ENCODE measurements around the gene KCND2. TPM values are rescaled to one million over a fixed set of nuclear protein-coding genes. Genes with fewer than 3 reads are reported as not detected.

Gene KCND2
- total RNA-seq, 1 donor from 2014 or later = not detected

DNA sequence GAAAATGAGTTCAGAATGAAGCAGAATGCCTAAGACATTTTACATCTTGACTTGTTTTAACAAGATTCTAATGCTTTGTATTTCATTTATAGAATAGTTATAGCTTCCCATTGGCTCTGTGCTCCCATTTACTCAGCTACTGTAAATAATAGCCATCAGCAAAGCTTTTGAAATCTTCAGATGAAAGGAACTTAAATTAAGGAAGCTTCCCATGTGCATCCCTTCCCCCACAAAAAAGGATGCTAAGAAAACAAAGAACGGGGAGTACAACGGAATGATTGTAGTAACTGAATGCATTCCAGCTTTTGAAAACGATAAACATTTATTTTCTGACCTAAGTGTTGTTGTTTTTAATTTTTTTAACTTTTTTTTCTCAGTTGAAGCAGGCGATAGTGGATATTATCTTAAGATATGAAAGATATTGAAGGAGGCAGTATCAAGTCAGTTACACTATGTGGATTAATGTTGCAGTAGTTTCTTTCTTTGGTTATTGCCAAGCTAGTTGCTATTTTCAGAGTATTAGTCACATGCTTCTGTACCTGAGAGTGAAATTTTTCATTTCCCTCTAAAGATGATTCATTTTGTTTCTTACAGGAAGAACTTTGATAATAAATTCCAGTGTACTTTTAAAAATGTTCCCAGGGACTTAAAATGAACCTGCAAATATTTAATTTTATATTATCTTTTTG is 129.2 kb downstream of the KCND2 start:
- intact Hi-C loops (cut with micrococcal nuclease) = no loop called here
- Mint-ChIP-seq H3K36me3 (ENCODE audit: low read depth) (no peaks in the 10 kb centered on the region), H3K4me3 (no peak overlapping the region), H3K27ac (no peak overlapping the region), H3K4me1 (ENCODE audit: low read depth) (no peaks in the 10 kb centered on the region), H3K9me3 (no peaks in the 10 kb centered on the region), H3K27me3 (ENCODE audit: insufficient read depth) (no peaks in the 10 kb centered on the region)
- no peak for DNase-seq (ENCODE audit: low spot score)

DNA sequence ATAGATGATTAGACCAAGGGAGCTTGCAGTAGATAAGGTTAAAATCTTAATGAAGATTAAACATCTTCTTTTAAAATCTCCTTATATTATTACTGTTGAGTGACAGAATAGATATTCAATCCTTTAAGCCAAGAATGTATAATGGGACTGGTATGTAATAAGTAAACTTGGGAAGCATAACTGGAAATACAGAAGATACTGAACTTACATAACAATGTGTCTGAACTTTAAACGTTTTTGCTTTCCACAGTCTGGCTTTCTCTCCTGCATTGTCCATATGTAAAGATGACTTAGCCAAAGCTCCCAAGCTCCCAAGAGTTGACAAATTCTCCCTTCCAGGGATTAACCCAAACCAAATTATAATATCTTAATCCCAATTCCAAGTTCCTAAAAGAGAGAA is 129.8 kb downstream of the KCND2 start:
- intact Hi-C loops (cut with micrococcal nuclease) = no loop called here
- no peak overlapping the region for H3K4me3 Mint-ChIP-seq
- no peak for DNase-seq (ENCODE audit: low spot score)
- H3K36me3 Mint-ChIP-seq (ENCODE audit: low read depth) = no peaks in the 10 kb centered on the region
- no peak overlapping the region for H3K27ac Mint-ChIP-seq
- no peaks in the 10 kb centered on the region for H3K4me1 Mint-ChIP-seq (ENCODE audit: low read depth)
- no peaks in the 10 kb centered on the region for H3K27me3 Mint-ChIP-seq (ENCODE audit: insufficient read depth)
- no peaks in the 10 kb centered on the region for H3K9me3 Mint-ChIP-seq

DNA sequence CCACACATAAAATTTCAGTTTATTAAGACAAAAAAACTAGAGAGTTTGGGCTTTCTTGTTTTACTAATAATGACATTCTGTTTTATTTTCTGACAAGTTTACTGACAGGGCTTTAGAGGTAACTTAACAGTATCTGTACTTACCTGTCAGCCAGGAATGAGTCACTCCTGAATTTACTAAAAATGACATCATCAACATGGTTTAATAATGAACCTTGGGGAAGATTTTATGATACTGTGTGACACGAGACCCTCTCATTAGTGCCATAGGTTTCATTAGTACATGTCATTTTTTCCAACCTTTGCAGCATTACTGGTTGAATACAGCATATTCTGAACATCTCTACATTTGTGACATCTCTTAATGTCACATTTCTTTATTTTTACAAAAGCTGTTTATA is 131.1 kb downstream of the KCND2 start:
- DNase-seq (ENCODE audit: low spot score) = no peak
- Mint-ChIP-seq H3K36me3 (ENCODE audit: low read depth) (no peaks in the 10 kb centered on the region), H3K4me1 (ENCODE audit: low read depth) (no peaks in the 10 kb centered on the region), H3K27ac (no peak overlapping the region), H3K27me3 (ENCODE audit: insufficient read depth) (no peaks in the 10 kb centered on the region), H3K4me3 (no peak overlapping the region), H3K9me3 (no peaks in the 10 kb centered on the region)
- intact Hi-C loops (cut with micrococcal nuclease) = no loop called here

DNA sequence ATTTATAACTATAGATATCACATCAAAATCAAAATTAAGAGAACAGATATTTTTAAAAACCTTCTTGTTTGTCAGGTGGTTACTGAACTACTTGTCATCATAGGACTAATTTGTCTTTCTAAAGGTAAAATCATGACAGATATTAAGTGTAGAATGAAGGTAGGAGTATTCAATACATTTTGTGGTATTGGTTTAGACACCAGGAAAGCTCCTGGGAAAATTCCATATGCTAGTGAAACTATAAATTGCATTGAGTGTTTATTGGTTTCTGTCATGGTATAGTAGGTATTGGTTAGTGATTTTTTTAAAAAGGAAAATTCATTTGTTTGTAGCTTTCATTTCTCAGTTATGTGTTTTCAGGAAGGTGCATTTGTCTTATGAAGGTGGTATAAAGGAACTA is 132.7 kb downstream of the KCND2 start:
- Mint-ChIP-seq H3K27me3 (ENCODE audit: insufficient read depth) (no peaks in the 10 kb centered on the region), H3K4me3 (no peak overlapping the region), H3K4me1 (ENCODE audit: low read depth) (no peaks in the 10 kb centered on the region), H3K9me3 (no peaks in the 10 kb centered on the region), H3K27ac (no peak overlapping the region), H3K36me3 (ENCODE audit: low read depth) (no peaks in the 10 kb centered on the region)
- intact Hi-C loops (cut with micrococcal nuclease) = no loop called here
- no peak for DNase-seq (ENCODE audit: low spot score)

DNA sequence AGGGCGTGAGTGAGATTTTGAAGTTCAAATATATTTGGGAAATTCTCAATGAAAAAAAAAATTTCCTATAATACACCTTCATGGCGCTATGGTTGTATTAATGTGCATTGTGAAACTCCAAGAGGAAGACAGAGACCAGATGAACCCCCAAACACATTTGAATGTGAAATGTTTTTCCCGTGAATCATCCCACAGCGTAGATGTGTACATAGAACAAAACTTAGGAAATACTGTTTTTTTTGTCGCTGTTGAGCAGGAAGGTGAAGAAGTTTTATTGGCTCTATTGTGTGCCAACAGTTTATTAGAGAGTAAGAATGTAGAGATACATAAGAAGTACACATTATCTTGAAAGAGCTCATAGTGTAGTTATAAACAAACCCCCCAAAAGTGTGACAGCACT is 134.0 kb downstream of the KCND2 start:
- Mint-ChIP-seq H3K4me3 (no peak overlapping the region), H3K27me3 (ENCODE audit: insufficient read depth) (no peaks in the 10 kb centered on the region), H3K4me1 (ENCODE audit: low read depth) (no peaks in the 10 kb centered on the region), H3K9me3 (no peaks in the 10 kb centered on the region), H3K36me3 (ENCODE audit: low read depth) (no peaks in the 10 kb centered on the region), H3K27ac (no peak overlapping the region)
- DNase-seq (ENCODE audit: low spot score) = no peak
- intact Hi-C loops (cut with micrococcal nuclease) = no loop called here

DNA sequence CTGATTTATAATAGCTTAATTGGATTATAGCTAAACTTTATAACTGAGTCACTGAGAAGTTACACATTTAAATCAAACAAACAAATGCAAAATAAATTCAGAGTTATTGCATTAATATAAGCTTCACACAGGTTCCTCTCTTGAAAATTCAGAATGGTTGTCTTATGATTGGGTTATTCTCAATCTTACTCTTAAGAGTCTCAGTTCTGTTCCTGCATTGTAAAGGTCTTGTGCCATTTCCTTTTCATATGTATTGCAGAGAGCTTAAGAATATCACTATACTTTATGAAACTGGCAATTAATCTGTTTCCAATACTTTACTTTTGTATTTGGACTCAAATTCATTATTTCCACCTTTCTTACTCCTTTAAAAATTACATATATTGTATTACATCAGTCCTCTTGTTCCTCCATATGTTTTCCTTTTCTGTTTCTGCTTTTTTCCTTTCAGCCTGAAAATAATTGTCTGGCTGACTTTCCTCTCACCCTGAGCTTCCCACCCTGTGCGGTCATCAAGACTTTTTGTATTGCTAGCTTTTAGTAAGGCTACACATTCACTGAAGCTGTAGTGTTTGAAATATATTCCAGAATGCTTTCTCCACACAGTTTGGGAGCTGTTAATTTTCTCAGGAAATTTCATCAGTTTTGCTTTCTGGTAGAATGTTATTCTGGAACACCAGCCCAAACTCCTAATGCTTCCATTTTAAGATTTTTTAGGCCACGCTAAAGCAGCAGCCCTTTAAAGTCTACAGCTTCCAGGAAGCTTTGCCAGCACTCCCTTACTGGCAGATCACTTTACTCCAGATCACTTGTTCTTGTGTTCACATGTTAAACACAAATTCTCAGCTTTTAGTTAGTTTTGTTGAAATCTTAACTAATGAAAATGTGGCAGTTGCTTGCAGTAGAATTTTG is 139.4 kb downstream of the KCND2 start:
- intact Hi-C loops (cut with micrococcal nuclease) = no loop called here
- no peak for DNase-seq (ENCODE audit: low spot score)
- Mint-ChIP-seq H3K4me1 (ENCODE audit: low read depth) (no peaks in the 10 kb centered on the region), H3K4me3 (no peak overlapping the region), H3K27ac (no peak overlapping the region), H3K9me3 (no peaks in the 10 kb centered on the region), H3K36me3 (ENCODE audit: low read depth) (no peaks in the 10 kb centered on the region), H3K27me3 (ENCODE audit: insufficient read depth) (no peaks in the 10 kb centered on the region)

DNA sequence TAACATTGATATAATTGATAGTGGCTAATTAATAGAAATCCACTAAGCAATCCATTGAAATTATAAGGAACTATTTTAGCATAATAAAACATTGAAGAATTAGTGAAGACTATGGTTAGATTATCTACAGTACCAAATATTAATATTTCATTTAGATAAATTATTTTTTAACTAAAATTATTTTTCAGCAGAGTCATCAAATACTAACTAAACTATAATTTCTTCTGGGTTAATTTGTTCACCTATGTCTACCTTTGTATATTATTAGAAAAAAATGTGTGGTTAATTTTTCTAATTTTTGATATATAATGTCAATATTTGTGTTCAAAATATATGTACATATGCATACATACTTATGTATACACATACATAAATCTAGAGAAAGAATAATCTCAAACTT is 140.2 kb downstream of the KCND2 start:
- DNase-seq (ENCODE audit: low spot score) = no peak
- H3K4me3 Mint-ChIP-seq = no peak overlapping the region
- no peaks in the 10 kb centered on the region for H3K27me3 Mint-ChIP-seq (ENCODE audit: insufficient read depth)
- no peaks in the 10 kb centered on the region for H3K9me3 Mint-ChIP-seq
- intact Hi-C loops (cut with micrococcal nuclease) = no loop called here
- H3K36me3 Mint-ChIP-seq (ENCODE audit: low read depth) = no peaks in the 10 kb centered on the region
- no peak overlapping the region for H3K27ac Mint-ChIP-seq
- H3K4me1 Mint-ChIP-seq (ENCODE audit: low read depth) = no peaks in the 10 kb centered on the region

DNA sequence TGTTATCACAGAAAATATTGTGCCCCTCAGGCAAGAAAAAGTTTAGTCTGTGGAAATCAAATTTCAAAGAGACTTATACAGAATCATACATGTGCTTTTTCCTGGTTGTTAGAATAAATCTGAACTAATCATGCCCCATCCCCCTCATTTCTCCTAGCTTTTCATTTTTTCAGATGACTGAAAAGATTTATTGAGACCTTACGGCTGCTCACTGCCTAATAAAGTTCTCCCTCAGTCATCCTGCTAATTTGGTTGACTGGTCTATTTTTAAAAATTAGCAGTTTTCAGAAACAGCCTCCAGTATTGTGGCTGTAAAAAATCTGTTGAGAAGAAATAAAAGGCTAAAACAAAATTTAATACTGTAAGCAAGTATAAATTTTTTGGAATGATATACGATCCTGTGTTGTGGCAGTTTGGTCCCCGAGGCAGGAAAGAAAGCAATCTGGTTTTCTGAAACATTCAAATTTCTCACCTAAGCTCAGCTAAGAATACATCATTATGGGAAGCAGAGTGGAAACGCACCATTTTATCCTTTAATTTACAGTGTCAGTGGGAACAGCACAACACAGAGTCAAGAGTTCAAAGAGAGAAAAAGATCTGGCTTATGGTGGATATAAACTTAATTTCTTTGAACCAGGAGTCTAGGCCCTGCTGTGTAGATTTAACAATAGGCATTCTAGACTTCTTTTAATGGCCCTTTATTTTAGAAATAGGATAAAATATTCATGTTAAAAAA is 144.4 kb downstream of the KCND2 start:
- DNase-seq (ENCODE audit: low spot score) = no peak
- no peaks in the 10 kb centered on the region for H3K27me3 Mint-ChIP-seq (ENCODE audit: insufficient read depth)
- intact Hi-C loops (cut with micrococcal nuclease) = no loop called here
- no peak overlapping the region for H3K27ac Mint-ChIP-seq
- no peak overlapping the region for H3K4me3 Mint-ChIP-seq
- no peaks in the 10 kb centered on the region for H3K36me3 Mint-ChIP-seq (ENCODE audit: low read depth)
- no peaks in the 10 kb centered on the region for H3K4me1 Mint-ChIP-seq (ENCODE audit: low read depth)
- H3K9me3 Mint-ChIP-seq = no peaks in the 10 kb centered on the region

DNA sequence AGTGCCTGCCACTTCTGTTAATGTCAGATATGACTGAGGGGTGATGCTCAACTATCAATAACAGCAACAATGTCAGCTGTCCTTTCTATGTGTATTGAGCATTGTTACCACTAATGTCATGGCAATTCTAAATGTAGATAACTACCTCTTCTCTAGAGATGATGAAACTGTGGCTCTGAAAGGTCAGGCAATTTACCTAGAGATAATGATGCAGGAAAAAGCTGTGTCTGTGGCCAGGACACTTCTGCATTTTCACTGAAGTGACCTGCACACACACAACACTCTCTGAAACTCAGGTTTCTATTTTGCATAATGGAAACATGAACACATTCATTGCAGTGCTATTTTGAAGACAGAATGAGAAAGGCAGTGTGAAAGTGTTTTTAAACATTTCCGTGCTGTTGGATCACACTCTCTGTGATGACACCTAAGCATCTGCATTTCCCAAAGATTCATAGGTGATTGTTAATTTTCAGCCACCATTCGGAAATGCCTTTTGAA is 148.2 kb downstream of the KCND2 start:
- Mint-ChIP-seq H3K27me3 (ENCODE audit: insufficient read depth) (no peaks in the 10 kb centered on the region), H3K9me3 (no peaks in the 10 kb centered on the region), H3K36me3 (ENCODE audit: low read depth) (no peaks in the 10 kb centered on the region), H3K27ac (no peak overlapping the region), H3K4me1 (ENCODE audit: low read depth) (no peaks in the 10 kb centered on the region), H3K4me3 (no peak overlapping the region)
- no peak for DNase-seq (ENCODE audit: low spot score)
- intact Hi-C loops (cut with micrococcal nuclease) = no loop called here

DNA sequence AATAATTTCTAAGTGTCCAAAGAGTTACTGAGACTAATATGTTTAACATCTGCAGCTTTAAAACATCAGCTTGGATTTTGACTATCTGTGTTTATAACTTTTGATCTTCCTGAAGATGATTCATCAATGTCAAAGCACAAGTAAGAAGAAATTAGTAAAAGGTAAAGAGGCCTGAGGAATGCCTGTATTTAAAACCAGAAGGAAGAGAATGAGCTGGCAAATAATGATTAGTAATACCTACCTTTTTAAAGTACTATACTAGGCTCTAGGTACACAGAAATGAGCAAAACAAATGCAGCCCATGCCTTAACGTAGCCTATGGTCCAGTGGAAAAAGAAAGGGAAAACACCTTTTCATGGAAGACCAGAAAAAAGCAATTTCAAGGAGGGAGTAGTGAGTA is 158.0 kb downstream of the KCND2 start:
- intact Hi-C loops (cut with micrococcal nuclease) = no loop called here
- DNase-seq (ENCODE audit: low spot score) = no peak
- H3K4me1 Mint-ChIP-seq (ENCODE audit: low read depth) = no peaks in the 10 kb centered on the region
- no peaks in the 10 kb centered on the region for H3K36me3 Mint-ChIP-seq (ENCODE audit: low read depth)
- H3K27me3 Mint-ChIP-seq (ENCODE audit: insufficient read depth) = no peaks in the 10 kb centered on the region
- H3K27ac Mint-ChIP-seq = no peak overlapping the region
- H3K9me3 Mint-ChIP-seq = peaks cover 3% of the 10 kb centered on the region
- no peak overlapping the region for H3K4me3 Mint-ChIP-seq

DNA sequence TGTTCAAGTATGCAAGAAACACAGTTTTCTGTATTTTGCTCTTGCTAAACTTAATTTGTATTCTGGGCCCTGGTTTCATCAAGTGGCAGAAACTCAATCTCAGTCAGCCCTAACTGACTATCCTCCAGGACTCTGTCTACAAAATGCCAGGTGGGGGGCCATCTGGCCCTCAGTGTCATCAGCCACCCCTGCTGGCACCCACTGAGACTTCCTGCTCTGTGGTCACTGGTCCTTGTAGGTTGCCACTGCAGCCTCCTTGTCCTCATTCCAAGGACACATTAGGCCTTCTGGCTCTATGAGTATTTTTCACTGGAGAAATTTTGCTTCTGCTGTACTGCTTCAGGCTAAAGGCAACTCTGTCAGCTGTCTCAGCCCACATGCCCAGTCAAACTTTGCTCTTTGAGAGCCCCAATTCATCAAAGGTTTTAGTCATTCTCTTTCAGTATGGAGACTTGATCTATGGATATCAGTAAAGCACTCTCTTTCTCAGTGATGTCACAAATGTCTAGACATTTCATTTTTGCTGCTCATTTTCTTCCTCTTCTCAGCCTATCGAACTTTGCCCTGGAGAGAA is 163.6 kb downstream of the KCND2 start:
- H3K9me3 Mint-ChIP-seq = no peaks in the 10 kb centered on the region
- no peak overlapping the region for H3K4me3 Mint-ChIP-seq
- H3K4me1 Mint-ChIP-seq (ENCODE audit: low read depth) = no peaks in the 10 kb centered on the region
- intact Hi-C loops (cut with micrococcal nuclease) = no loop called here
- no peak overlapping the region for H3K27ac Mint-ChIP-seq
- H3K27me3 Mint-ChIP-seq (ENCODE audit: insufficient read depth) = no peaks in the 10 kb centered on the region
- no peaks in the 10 kb centered on the region for H3K36me3 Mint-ChIP-seq (ENCODE audit: low read depth)
- DNase-seq (ENCODE audit: low spot score) = no peak

DNA sequence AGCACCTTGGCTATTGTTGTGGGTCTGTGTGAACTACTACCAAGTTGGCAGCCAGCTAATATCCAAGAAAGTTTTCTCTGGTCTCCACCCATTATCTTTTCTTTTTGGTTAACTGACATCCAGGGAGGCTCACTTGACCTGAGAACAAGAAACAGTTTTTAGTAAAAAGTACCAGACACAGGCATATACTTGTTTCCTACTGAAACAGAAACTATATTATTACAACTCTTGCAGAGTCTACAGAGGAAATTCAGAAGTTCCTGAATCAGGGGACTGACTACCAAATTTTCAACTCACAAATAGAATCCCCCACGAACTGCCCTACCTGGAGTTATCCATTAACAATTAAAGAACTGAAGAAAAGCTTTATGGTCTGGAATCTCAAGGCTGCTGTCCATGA is 168.9 kb downstream of the KCND2 start:
- Mint-ChIP-seq H3K4me3 (no peak overlapping the region), H3K9me3 (no peaks in the 10 kb centered on the region), H3K27ac (no peak overlapping the region), H3K27me3 (ENCODE audit: insufficient read depth) (no peaks in the 10 kb centered on the region), H3K4me1 (ENCODE audit: low read depth) (no peaks in the 10 kb centered on the region), H3K36me3 (ENCODE audit: low read depth) (no peaks in the 10 kb centered on the region)
- intact Hi-C loops (cut with micrococcal nuclease) = no loop called here
- no peak for DNase-seq (ENCODE audit: low spot score)

DNA sequence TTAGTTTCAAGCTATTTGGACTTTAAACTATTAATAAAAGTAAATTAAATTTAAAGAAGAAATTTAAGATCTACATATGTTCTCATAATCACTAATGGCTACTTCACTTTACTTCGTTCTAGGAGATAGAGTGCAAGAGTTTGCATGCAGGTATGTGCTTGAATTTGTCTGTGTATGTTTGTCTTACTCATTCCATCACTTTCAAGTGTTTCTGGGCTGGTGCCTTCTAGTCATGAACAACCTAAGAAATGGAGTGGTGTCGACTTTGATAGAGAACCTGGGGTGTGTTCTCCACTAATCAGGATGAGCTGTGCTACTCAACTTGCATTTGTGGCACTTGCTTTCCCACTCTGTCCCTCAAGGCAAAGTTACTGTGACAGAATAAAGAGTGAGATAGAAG is 169.9 kb downstream of the KCND2 start:
- H3K4me1 Mint-ChIP-seq (ENCODE audit: low read depth) = no peaks in the 10 kb centered on the region
- no peak overlapping the region for H3K27ac Mint-ChIP-seq
- H3K36me3 Mint-ChIP-seq (ENCODE audit: low read depth) = no peaks in the 10 kb centered on the region
- no peaks in the 10 kb centered on the region for H3K9me3 Mint-ChIP-seq
- no peaks in the 10 kb centered on the region for H3K27me3 Mint-ChIP-seq (ENCODE audit: insufficient read depth)
- no peak overlapping the region for H3K4me3 Mint-ChIP-seq
- no peak for DNase-seq (ENCODE audit: low spot score)
- intact Hi-C loops (cut with micrococcal nuclease) = no loop called here

Measured in activated T-helper 1 cell treated with anti-CD3 and anti-CD28 coated beads, Interleukin-12 subunit alpha, Interleukin-12 subunit beta, Interleukin-2, Interleukin-4 antibody, amounts not matched to agents 30 ng/mL and 10 ng/mL and 1 ng/mL, durations not matched to agents 14 hours and 24 hours and 36 hours (primary cell).